Sigmoid colon (tissue), 7 donors: ENCODE results near the gene PKN2. TPM values are rescaled to one million over a fixed set of nuclear protein-coding genes. Genes with fewer than 3 reads are reported as not detected.

Experiments used
- DNase-seq: peaks from one replicate; pipeline ENCODE4 v3.0.0-alpha.2; 2019
- H3K27ac ChIP-seq, 4 donors: fragments of 200-600 bp; sonication (generic); one replicate each; pipeline ENCODE4 v1.5.1; 2016 to 2019; ENCODE audit warnings: mild to moderate bottlenecking in 1 of 4
- H3K27me3 ChIP-seq, 3 donors: fragments of 200-600 bp; sonication (generic); one replicate each; pipeline ENCODE4 v1.5.1; 2019; ENCODE audit warnings: mild to moderate bottlenecking in 1 of 3
- H3K36me3 ChIP-seq, 4 donors: fragments of 200-600 bp; sonication (generic); one replicate each; pipeline ENCODE4 v1.5.1; 2016 to 2019
- H3K4me1 ChIP-seq, 4 donors: fragments of 200-600 bp; sonication (generic); one replicate each; pipeline ENCODE4 v1.5.1; 2017 to 2019
- H3K4me3 ChIP-seq, 4 donors: fragments of 200-600 bp; sonication (generic); one replicate each; pipeline ENCODE4 v1.5.1; 2017 to 2019; ENCODE audit warnings: mild to moderate bottlenecking in 2 of 4, moderate library complexity in 1 of 4
- H3K9me3 ChIP-seq, 4 donors: fragments of 200-600 bp in 3 of 4; sonication (generic) in 3 of 4; one replicate each; pipeline versions ENCODE4 v1.5.1 to v1.6.1; 2013 to 2019
- EP300 ChIP-seq, 4 donors: sonication (generic); formaldehyde crosslinking; IDR thresholded peaks; one replicate each; pipeline ENCODE4 v1.6.1; 2017; ENCODE audit warnings: antibody characterized with exemption in 4 of 4
- POLR2A ChIP-seq, 2 donors: fragments of 450-650 bp; IDR thresholded peaks; one replicate each; pipeline ENCODE4 v1.6.1; 2016; ENCODE audit warnings: antibody characterized with exemption in 2 of 2, mild to moderate bottlenecking in 2 of 2, moderate library complexity in 2 of 2
- POLR2AphosphoS5 ChIP-seq, 4 donors: sonication (generic); formaldehyde crosslinking; IDR thresholded peaks; one replicate each; pipeline ENCODE4 v1.6.1; 2017; ENCODE audit warnings: antibody characterized with exemption in 4 of 4
- WGBS, 2 donors: extraction: QIAGEN DNeasy Blood & Tissue Kit; methylation state at CpG; one replicate each; pipeline ENCODE4 v1.1.7; 2013; 5-methylcytosine and 5-hydroxymethylcytosine counted together
- intact Hi-C: fragments of 100-400 bp; cut with DNase I; formaldehyde crosslinking; loops from one replicate; pipeline ENCODE4 v1.15.1; 2023
- polyA plus RNA-seq, 3 donors: library from polyadenylated mRNA; stranded (reverse); fragments of 200-250 nt; gene quantifications; one replicate each; pipeline ENCODE4 v1.2.3, GENCODE V29; 2013
- total RNA-seq, 4 donors: library from RNA; depleted of rRNA; stranded (reverse); fragments of >200 nt; gene quantifications; one replicate each; pipeline ENCODE4 v1.1.0, GENCODE V29; 2016
- TF ChIP-seq, protein P1 (sequence below), 4 experiments: fragments of 450-650 bp in 3 of 4; fragments of 200-600 bp in 1 of 4; IDR thresholded peaks; one replicate each; pipeline ENCODE4 v1.5.1; 2016 to 2019; ENCODE audit warnings: antibody characterized with exemption in 4 of 4, mild to moderate bottlenecking in 3 of 4, moderate library complexity in 2 of 4
- donor health status: healthy with polysubstance abuse.
- donor health status: Bipolar disorder and iron deficiency.
- donor health status: healthy.

PKN2 gene
- total and polyA plus RNA-seq, 7 donors: 9.6 to 43.4 (median 25.5) TPM

- intact Hi-C loops: loop anchor here (5.0 to 10.0 kb wide), 2 partner anchors 49 to 163 kb away; partner anchors contain the start of genes GTF2B and PKN2
- Histone ChIP-seq H3K4me1 (peaks cover 0 to 31% (median 18%) of the 10 kb centered on the region in 4 donors), H3K36me3 (no peaks in the 10 kb centered on the region), H3K27me3 (no peaks in the 10 kb centered on the region), H3K4me3 (no peak overlapping the region), H3K9me3 (peaks cover 0 to 5% (median 2%) of the 10 kb centered on the region in 4 donors), H3K27ac (peak overlapping the region; percentile 52 to 62 (median 60))
- 14 to 41% methylated on average over 2 of the region's 2 CpGs for WGBS, 2 donors
- TF ChIP-seq POLR2A (IDR thresholded peaks at IDR 0.05): no peak
- TF ChIP-seq POLR2AphosphoS5 (IDR thresholded peaks at IDR 0.05): peak in 3 of 4 donors; percentile 56 to 59 (median 57)
- TF ChIP-seq EP300 (IDR thresholded peaks at IDR 0.05): peak in 1 of 4 donors; percentile 39
- TF ChIP-seq, protein P1, sequence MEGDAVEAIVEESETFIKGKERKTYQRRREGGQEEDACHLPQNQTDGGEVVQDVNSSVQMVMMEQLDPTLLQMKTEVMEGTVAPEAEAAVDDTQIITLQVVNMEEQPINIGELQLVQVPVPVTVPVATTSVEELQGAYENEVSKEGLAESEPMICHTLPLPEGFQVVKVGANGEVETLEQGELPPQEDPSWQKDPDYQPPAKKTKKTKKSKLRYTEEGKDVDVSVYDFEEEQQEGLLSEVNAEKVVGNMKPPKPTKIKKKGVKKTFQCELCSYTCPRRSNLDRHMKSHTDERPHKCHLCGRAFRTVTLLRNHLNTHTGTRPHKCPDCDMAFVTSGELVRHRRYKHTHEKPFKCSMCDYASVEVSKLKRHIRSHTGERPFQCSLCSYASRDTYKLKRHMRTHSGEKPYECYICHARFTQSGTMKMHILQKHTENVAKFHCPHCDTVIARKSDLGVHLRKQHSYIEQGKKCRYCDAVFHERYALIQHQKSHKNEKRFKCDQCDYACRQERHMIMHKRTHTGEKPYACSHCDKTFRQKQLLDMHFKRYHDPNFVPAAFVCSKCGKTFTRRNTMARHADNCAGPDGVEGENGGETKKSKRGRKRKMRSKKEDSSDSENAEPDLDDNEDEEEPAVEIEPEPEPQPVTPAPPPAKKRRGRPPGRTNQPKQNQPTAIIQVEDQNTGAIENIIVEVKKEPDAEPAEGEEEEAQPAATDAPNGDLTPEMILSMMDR (IDR thresholded peaks at IDR 0.05): no peak
- peak; percentile 79 for DNase-seq
Measured at GRCh38 chr1:88731475-88732269, 47.6 kb downstream of the PKN2 start.

GRCh38 chr1:88735382-88735781 is 51.3 kb downstream of the PKN2 start:
- intact Hi-C loops: loop anchor here (10.0 kb wide), 1 partner anchor 159 kb away; the partner anchor contains the start of gene GTF2B
- Histone ChIP-seq H3K9me3 (peaks cover 0 to 5% (median 2%) of the 10 kb centered on the region in 4 donors), H3K4me3 (no peak overlapping the region), H3K27ac (no peak overlapping the region), H3K4me1 (peaks cover 0 to 25% (median 11%) of the 10 kb centered on the region in 4 donors), H3K27me3 (no peaks in the 10 kb centered on the region), H3K36me3 (no peaks in the 10 kb centered on the region)
- TF ChIP-seq, protein P1 (IDR thresholded peaks at IDR 0.05): no peak
- TF ChIP-seq POLR2AphosphoS5 (IDR thresholded peaks at IDR 0.05) (no peak), EP300 (IDR thresholded peaks at IDR 0.05) (no peak), POLR2A (IDR thresholded peaks at IDR 0.05) (no peak)
- DNase-seq: no peak

- no peak overlapping the region for H3K4me3 ChIP-seq
- H3K27ac ChIP-seq: no peak overlapping the region
- intact Hi-C loops: loop anchor here (10.0 kb wide), 1 partner anchor 159 kb away; the partner anchor contains the start of gene GTF2B
- no peaks in the 10 kb centered on the region for H3K36me3 ChIP-seq
- H3K27me3 ChIP-seq: no peaks in the 10 kb centered on the region
- H3K4me1 ChIP-seq: peaks cover 0 to 20% (median 6%) of the 10 kb centered on the region in 4 donors
- TF ChIP-seq, protein P1 (IDR thresholded peaks at IDR 0.05): no peak
- TF ChIP-seq POLR2A (IDR thresholded peaks at IDR 0.05): no peak
- TF ChIP-seq EP300 (IDR thresholded peaks at IDR 0.05): no peak
- TF ChIP-seq POLR2AphosphoS5 (IDR thresholded peaks at IDR 0.05): no peak
- H3K9me3 ChIP-seq: peaks cover 0 to 5% (median 2%) of the 10 kb centered on the region in 4 donors
- WGBS, 2 donors: 95 to 98% methylated on average over 1 of the region's 1 CpG
- DNase-seq: no peak
Measured at GRCh38 chr1:88735909-88736308, 51.8 kb downstream of the PKN2 start.

GRCh38 chr1:88736633-88737248 is 52.7 kb downstream of the PKN2 start:
- WGBS, 2 donors: 93 to 94% methylated on average over 7 of the region's 7 CpGs
- intact Hi-C loops: loop anchor here (10.0 kb wide), 1 partner anchor 158 kb away; the partner anchor contains the start of gene GTF2B

More at GRCh38 chr1:88736633-88737248, 52.7 kb downstream of the PKN2 start:
- H3K9me3 ChIP-seq: peaks cover 0 to 5% (median 2%) of the 10 kb centered on the region in 4 donors
- H3K4me3 ChIP-seq: no peak overlapping the region
- no peak for DNase-seq
- H3K36me3 ChIP-seq: no peaks in the 10 kb centered on the region
- H3K27ac ChIP-seq: no peak overlapping the region
- TF ChIP-seq, protein P1 (IDR thresholded peaks at IDR 0.05): peak in 1 of 4 experiments; percentile 25
- TF ChIP-seq POLR2A (IDR thresholded peaks at IDR 0.05): no peak
- TF ChIP-seq EP300 (IDR thresholded peaks at IDR 0.05): no peak
- no peak for TF ChIP-seq POLR2AphosphoS5 (IDR thresholded peaks at IDR 0.05)
- H3K27me3 ChIP-seq: no peaks in the 10 kb centered on the region
- H3K4me1 ChIP-seq: peaks cover 0 to 16% (median 0%) of the 10 kb centered on the region in 4 donors
